ENCODE data around the gene CENPH.
"Not testable (repeated sequence)": the region's sequence is repeated elsewhere in the genome, so short reads cannot be mapped to it uniquely, and the experiment has no call there.

The CENPH gene

GRCh38 chr5:69189162-69190086 is at the start of gene CENPH:
Gene CENPH, plus strand, starts transcription at chr5:69189583. Its CDS starts 52 bp downstream, at chr5:69189635.
- DNase-seq = peak; percentile 83 to 86

- not testable (repeated sequence) for DNase-seq
Measured at GRCh38 chr5:69140239-69140638, 49.1 kb upstream of the CENPH start.

GRCh38 chr5:69140827-69141226 is 48.6 kb upstream of the CENPH start:
- no peak for DNase-seq

- not testable (repeated sequence) for DNase-seq
Measured at GRCh38 chr5:69148576-69148975, 40.8 kb upstream of the CENPH start.

GRCh38 chr5:69148981-69149675 is 40.3 kb upstream of the CENPH start:
- DNase-seq = no peak

GRCh38 chr5:69149676-69150010 is 39.7 kb upstream of the CENPH start:
- no peak for DNase-seq

GRCh38 chr5:69152731-69153130 is 36.7 kb upstream of the CENPH start:
- DNase-seq = no peak

GRCh38 chr5:69156456-69156855 is 32.9 kb upstream of the CENPH start:
- no peak for DNase-seq

- DNase-seq = no peak
Measured at GRCh38 chr5:69158039-69158438, 31.3 kb upstream of the CENPH start.

- no peak for DNase-seq
Measured at GRCh38 chr5:69160651-69161050, 28.7 kb upstream of the CENPH start.

GRCh38 chr5:69166686-69167492 is 22.5 kb upstream of the CENPH start, which contains the start of gene CCNB1:
Gene CCNB1, plus strand, starts transcription at chr5:69167150. Its CDS starts 113 bp downstream, at chr5:69167263.
- DNase-seq = peak; percentile 97 to 99

- DNase-seq = no peak
Measured at GRCh38 chr5:69167493-69167855, 21.9 kb upstream of the CENPH start.

- no peak for DNase-seq
Measured at GRCh38 chr5:69167929-69168328, 21.5 kb upstream of the CENPH start.

GRCh38 chr5:69170495-69170894 is 18.9 kb upstream of the CENPH start:
- no peak for DNase-seq

GRCh38 chr5:69170969-69171368 is 18.4 kb upstream of the CENPH start:
- DNase-seq = no peak

GRCh38 chr5:69181659-69182293 is 7.6 kb upstream of the CENPH start:
- DNase-seq = not testable (repeated sequence)

GRCh38 chr5:69184621-69185020 is 4.8 kb upstream of the CENPH start:
- DNase-seq = no peak

- no peak for DNase-seq
Measured at GRCh38 chr5:69187342-69187741, 2.0 kb upstream of the CENPH start.

GRCh38 chr5:69188811-69189161 is 597 bp upstream of the CENPH start:
- no peak for DNase-seq

GRCh38 chr5:69202497-69202896 is 13.1 kb downstream of the CENPH start:
- DNase-seq = no peak

- DNase-seq = no peak
Measured at GRCh38 chr5:69206528-69207190, 17.3 kb downstream of the CENPH start.

- no peak for DNase-seq
Measured at GRCh38 chr5:69209602-69210001, 20.2 kb downstream of the CENPH start.
